Renal cortex interstitium (tissue), 3 donors: ENCODE data around the gene LYRM4. TPM values are rescaled to one million over a fixed set of nuclear protein-coding genes. Genes with fewer than 3 reads are reported as not detected.

Source experiments
- polyA plus RNA-seq, 3 donors: library from polyadenylated mRNA; unstranded; fragments of 120-200 nt; gene quantifications; one replicate each; pipeline ENCODE4 v1.2.1, GENCODE V29; 2013; ENCODE audit not compliant: insufficient read length in 3 of 3

Gene LYRM4
- polyA plus RNA-seq, 3 donors: 41.8 to 46.0 (median 43.6) TPM

Other genes starting within 250 kb of the LYRM4 start
- 1 to 10 TPM; 1.6 to 3.0 (median 2.6) TPM for gene PPP1R3G, start 175.6 kb downstream of the LYRM4 start, polyA plus RNA-seq
- 10 to 100 TPM; 18.9 to 21.7 (median 20.0) TPM for gene FARS2, start 563 bp upstream of the LYRM4 start, polyA plus RNA-seq